ENCODE results near the gene PGPEP1.

Gene PGPEP1

DNA sequence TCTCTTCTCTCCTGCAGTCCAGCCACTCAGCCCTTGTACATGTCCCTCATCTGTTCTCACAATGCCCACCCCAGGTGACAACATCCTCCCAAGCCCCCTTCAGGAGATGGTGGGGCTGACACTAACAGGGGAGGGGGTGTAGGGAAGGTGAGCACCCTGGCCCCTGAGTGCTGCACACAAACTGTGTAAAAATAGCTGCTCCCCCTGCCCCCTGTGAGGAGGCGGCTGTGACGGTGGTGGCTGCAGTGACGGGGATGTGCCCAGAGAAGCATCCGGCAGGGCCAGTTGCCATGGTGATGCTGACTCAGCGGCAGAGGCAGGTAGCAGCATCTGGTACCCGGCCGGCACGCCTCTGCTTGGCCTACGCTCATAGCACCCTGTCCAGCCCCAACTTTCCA, 45.9 kb upstream of the PGPEP1 start:
- TF ChIP-seq CTCF (conservative IDR thresholded peaks at IDR 0.05), result no peak
- no peak overlapping the region for H3K27ac ChIP-seq

DNA sequence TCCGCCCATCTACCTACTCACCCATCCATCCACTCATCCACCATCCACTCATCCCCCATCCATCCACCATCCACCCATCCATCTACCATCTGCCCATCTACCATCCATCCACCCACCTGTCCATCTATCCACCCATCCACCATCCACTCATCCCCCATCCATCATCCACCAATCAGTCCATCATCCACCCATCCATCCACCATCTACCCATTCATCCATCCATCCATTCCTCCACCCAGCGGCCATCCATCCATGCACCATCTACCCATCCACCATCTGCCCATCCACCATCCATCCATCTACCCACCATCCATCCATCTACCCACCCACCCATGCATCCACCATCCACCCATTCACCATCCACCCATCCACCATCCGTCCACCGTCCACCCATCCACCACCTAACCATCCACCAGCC, 45.4 kb upstream of the PGPEP1 start:
- no peak for TF ChIP-seq CTCF (conservative IDR thresholded peaks at IDR 0.05)
- H3K27ac ChIP-seq, result no peak overlapping the region

- no peak overlapping the region for H3K27ac ChIP-seq
- TF ChIP-seq CTCF (conservative IDR thresholded peaks at IDR 0.05), result no peak
These were observed 43.1 kb upstream of the PGPEP1 start for GRCh38 chr19:18297308-18297707.

DNA sequence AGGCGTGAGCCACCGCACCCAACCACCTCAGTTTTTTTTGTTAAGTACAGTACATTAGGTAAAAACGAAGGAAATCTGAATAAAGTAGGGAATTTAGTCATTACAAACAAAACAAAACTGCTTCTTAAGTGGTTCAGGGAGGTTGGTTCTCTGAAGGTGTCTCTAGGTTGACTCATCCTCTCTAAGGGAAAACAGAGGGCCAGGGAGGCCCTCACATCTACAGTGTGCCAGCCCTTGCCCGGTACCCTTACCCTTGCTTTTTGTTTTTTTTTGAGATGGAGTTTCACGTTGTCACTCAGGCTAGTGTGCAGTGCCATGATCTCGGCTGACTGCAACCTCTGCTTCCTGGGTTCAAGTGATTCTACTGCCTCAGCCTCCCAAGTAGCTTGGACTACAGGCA, 41.8 kb upstream of the PGPEP1 start:
- no peak for TF ChIP-seq CTCF (conservative IDR thresholded peaks at IDR 0.05)
- no peak overlapping the region for H3K27ac ChIP-seq

GRCh38 chr19:18299654-18300053, 40.7 kb upstream of the PGPEP1 start:
- TF ChIP-seq CTCF (conservative IDR thresholded peaks at IDR 0.05), result no peak
- no peak overlapping the region for H3K27ac ChIP-seq

GRCh38 chr19:18300930-18301717, 39.3 kb upstream of the PGPEP1 start:
- H3K27ac ChIP-seq, result no peak overlapping the region
- TF ChIP-seq CTCF (conservative IDR thresholded peaks at IDR 0.05), result no peak

DNA sequence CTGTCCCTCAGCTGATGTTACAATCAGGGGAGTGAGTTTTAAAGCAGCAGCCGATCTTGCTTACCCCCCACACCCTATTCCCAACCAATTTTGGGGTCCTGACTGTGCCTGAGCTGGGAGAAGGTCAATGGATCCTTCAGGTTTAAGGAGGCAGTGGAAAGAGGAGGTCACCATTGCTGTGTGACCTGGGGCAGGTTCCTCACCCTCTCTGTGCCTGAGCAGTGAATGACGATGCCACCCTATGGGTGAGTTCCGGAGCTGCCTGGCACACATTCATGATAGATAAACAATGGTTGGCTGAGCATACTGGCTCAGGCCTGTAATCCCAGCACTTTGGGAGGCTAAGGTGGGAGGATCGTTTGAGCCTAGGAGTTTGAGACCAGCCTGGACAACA, 38.7 kb upstream of the PGPEP1 start:
- H3K27ac ChIP-seq, result no peak overlapping the region
- TF ChIP-seq CTCF (conservative IDR thresholded peaks at IDR 0.05), result no peak

Measured in VCaP (cell line).